ENCODE measurements around the gene FPR1. TPM values are rescaled to one million over a fixed set of nuclear protein-coding genes. Genes with fewer than 3 reads are reported as not detected.

Gene FPR1
- total and polyA plus RNA-seq, 4 donors = 5.2 to 19.4 (median 9.4) TPM

DNA sequence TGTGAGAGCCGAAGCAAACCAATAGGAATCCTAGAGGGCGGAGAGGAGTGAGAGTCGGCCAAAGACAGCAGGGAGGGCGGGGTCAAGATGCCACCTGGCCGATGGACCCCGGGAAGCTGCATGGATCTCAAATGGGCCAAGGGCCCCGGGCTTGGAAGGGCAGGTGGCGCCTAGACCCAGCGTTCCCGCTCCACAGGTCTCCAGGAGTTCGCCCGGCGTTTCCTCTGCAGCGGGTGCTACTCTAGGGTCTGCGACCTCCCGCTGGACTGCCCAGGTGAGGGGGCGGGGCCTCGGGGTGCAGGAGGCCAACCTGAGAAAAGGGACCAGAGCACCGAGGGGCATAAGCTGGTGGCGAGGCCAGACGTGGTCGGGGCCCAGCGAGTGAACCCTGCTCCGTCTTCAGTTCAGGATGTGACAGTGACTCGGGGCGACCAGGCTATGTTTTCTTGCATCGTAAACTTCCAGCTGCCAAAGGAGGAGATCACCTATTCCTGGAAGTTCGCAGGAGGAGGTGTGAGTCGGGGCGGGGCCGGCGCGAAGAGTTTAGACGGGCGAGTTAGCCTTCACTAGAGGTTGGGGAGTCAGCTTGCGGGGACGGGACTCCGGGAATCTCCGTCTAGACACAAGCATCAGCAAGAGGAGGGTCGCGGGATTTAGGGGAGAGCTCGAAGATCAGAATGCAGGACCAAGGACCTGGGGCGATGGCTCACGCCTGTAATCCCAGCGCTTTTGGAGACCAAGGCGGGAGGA is 48.7 kb downstream of the FPR1 start:
- Histone ChIP-seq H3K9me3 (ENCODE audit: control insufficient read depth, insufficient read depth, low read length) (no peaks in the 10 kb centered on the region), H3K4me3 (ENCODE audit: low read depth, low read length) (peak overlapping the region; percentile 49), H3K27me3 (ENCODE audit: control insufficient read depth, insufficient read depth, low read length) (no peaks in the 10 kb centered on the region), H3K4me1 (ENCODE audit: control insufficient read depth, insufficient read depth, low read length) (peaks cover 31% of the 10 kb centered on the region), H3K27ac (ENCODE audit: low read depth, low read length) (peak overlapping the region; percentile 84), H3K36me3 (ENCODE audit: control insufficient read depth, insufficient read depth, low read length) (peaks cover 52% of the 10 kb centered on the region)
- WGBS (ENCODE audit: insufficient coverage) = 39% methylated on average over 46 of the region's 46 CpGs
- DNase-seq (ENCODE audit: low read depth in 4 of 6, low spot score in 6 of 6) = peak in 1 of 6 donors; percentile 8

DNA sequence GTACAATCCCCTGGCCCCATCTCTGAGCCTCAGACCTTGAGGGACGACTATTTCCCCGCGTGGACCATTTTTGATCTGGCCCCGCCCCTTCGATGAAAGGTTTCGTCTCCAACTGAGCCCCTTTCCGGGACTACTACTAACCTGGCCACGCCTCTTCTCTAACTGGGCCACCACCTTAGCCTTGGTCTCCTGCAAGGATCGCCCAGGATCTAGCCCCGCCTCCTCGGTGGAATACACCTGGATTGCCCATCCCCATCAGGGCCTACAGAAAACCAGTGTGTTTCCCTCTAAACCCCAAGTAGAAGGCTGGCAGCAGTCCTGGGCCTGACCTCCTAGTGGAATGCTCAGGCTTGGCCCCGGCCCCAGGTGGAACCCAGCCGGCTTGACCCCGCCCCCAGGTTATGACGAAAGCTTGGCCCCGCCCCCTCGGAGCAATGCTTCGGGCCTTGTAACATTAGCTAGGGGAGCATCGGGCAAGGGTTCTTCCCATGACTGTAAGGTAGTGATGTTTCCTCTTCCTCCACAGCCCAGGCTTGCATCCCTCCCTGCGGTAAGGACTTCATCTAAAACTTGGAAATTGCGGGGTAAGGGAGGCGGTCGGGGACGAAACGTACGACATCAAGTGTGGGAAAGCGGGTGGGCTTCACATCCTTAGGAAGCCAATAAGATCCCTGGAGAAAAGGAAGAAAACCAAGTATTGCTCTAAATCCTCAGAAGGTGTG is 49.4 kb downstream of the FPR1 start:
- peak in 2 of 6 donors; percentile 59 to 60 for DNase-seq (ENCODE audit: low read depth in 4 of 6, low spot score in 6 of 6)
- peak overlapping the region; percentile 52 for H3K27ac ChIP-seq (ENCODE audit: low read depth, low read length)
- WGBS (ENCODE audit: insufficient coverage) = 32% methylated on average over 24 of the region's 27 CpGs
- H3K4me1 ChIP-seq (ENCODE audit: control insufficient read depth, insufficient read depth, low read length) = peaks cover 31% of the 10 kb centered on the region
- H3K4me3 ChIP-seq (ENCODE audit: low read depth, low read length) = no peak overlapping the region
- H3K9me3 ChIP-seq (ENCODE audit: control insufficient read depth, insufficient read depth, low read length) = no peaks in the 10 kb centered on the region
- peaks cover 51% of the 10 kb centered on the region for H3K36me3 ChIP-seq (ENCODE audit: control insufficient read depth, insufficient read depth, low read length)
- H3K27me3 ChIP-seq (ENCODE audit: control insufficient read depth, insufficient read depth, low read length) = no peaks in the 10 kb centered on the region

DNA sequence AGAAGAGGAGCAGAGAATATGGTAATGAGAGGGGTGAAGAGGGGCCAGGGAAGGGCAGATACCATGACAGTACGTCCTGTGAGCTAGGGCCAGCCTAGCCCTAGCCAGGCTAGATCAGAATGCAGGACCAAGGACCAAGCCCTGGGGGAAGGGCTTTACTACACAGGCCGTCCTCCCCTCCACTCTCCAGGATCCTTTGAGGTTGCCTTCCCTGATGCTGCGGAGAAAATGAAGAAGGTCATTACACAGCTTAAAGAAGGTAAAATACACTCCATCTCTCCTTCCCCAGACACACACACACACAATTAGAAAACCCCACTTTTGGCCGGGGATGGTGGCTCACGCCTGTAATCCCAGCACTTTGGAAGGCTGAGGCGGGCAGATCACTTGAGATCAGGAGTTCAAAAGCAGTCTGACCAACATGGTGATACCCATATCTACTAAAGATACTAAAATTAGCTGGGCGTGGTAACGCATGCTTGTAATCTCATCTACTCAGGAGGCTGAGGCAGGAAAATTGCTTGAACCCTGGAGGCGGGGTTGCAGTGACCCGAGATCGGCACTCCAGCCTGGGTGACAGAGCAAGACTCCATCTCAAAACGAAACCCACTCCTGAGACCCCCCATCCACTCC is 50.1 kb downstream of the FPR1 start:
- H3K9me3 ChIP-seq (ENCODE audit: control insufficient read depth, insufficient read depth, low read length) = no peaks in the 10 kb centered on the region
- 72% methylated on average over 12 of the region's 12 CpGs for WGBS (ENCODE audit: insufficient coverage)
- no peak overlapping the region for H3K4me3 ChIP-seq (ENCODE audit: low read depth, low read length)
- H3K4me1 ChIP-seq (ENCODE audit: control insufficient read depth, insufficient read depth, low read length) = peaks cover 31% of the 10 kb centered on the region
- H3K27me3 ChIP-seq (ENCODE audit: control insufficient read depth, insufficient read depth, low read length) = no peaks in the 10 kb centered on the region
- peaks cover 56% of the 10 kb centered on the region for H3K36me3 ChIP-seq (ENCODE audit: control insufficient read depth, insufficient read depth, low read length)
- DNase-seq (ENCODE audit: low read depth in 4 of 6, low spot score in 6 of 6) = no peak
- H3K27ac ChIP-seq (ENCODE audit: low read depth, low read length) = no peak overlapping the region

DNA sequence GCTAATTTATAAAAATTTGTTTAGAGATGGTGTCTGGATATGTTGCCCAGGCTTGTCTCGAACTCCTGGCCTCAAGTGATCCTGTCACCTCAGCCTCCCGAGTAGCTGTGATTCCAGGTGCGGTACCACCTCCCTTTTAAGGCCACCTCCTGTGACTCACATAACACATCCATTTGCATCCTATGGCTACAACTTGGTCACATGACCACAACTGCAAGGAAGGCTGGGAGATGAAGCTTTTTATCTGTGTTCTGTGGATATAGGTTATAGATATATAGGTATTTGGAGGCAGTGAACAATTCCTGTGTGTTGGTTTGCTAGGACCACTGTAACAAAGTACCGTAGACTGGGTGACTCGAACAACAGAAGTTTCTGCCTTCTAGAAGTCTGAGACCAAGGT is 52.5 kb downstream of the FPR1 start:
- peaks cover 22% of the 10 kb centered on the region for H3K4me1 ChIP-seq (ENCODE audit: control insufficient read depth, insufficient read depth, low read length)
- no peak overlapping the region for H3K4me3 ChIP-seq (ENCODE audit: low read depth, low read length)
- peaks cover 54% of the 10 kb centered on the region for H3K36me3 ChIP-seq (ENCODE audit: control insufficient read depth, insufficient read depth, low read length)
- no peak for DNase-seq (ENCODE audit: low read depth in 4 of 6, low spot score in 6 of 6)
- no peaks in the 10 kb centered on the region for H3K9me3 ChIP-seq (ENCODE audit: control insufficient read depth, insufficient read depth, low read length)
- H3K27me3 ChIP-seq (ENCODE audit: control insufficient read depth, insufficient read depth, low read length) = no peaks in the 10 kb centered on the region
- 90% methylated on average over 2 of the region's 5 CpGs for WGBS (ENCODE audit: insufficient coverage)
- no peak overlapping the region for H3K27ac ChIP-seq (ENCODE audit: low read depth, low read length)

DNA sequence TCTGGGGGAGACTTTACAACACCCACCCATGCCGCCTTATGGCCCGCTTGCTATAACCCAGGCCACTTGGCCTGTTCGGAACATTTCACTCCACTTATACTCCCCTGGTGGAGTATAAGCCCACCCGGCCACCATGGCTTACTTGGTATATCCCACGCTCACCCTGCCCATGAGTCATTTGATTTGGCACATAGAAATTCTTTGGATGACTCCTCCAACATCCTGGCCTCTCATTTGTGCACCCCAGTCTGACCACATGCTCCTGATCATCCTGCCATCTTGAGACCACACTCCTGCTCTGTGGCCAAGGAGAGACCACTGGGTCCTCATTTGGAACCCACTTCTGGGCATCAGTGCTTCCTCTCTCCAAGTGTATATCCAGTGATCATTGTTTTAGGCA is 53.4 kb downstream of the FPR1 start:
- Histone ChIP-seq H3K4me3 (ENCODE audit: low read depth, low read length) (no peak overlapping the region), H3K36me3 (ENCODE audit: control insufficient read depth, insufficient read depth, low read length) (peaks cover 62% of the 10 kb centered on the region), H3K27me3 (ENCODE audit: control insufficient read depth, insufficient read depth, low read length) (no peaks in the 10 kb centered on the region), H3K9me3 (ENCODE audit: control insufficient read depth, insufficient read depth, low read length) (no peaks in the 10 kb centered on the region), H3K27ac (ENCODE audit: low read depth, low read length) (no peak overlapping the region), H3K4me1 (ENCODE audit: control insufficient read depth, insufficient read depth, low read length) (peaks cover 19% of the 10 kb centered on the region)
- no peak for DNase-seq (ENCODE audit: low read depth in 4 of 6, low spot score in 6 of 6)
- 98% methylated on average over 5 of the region's 5 CpGs for WGBS (ENCODE audit: insufficient coverage)

DNA sequence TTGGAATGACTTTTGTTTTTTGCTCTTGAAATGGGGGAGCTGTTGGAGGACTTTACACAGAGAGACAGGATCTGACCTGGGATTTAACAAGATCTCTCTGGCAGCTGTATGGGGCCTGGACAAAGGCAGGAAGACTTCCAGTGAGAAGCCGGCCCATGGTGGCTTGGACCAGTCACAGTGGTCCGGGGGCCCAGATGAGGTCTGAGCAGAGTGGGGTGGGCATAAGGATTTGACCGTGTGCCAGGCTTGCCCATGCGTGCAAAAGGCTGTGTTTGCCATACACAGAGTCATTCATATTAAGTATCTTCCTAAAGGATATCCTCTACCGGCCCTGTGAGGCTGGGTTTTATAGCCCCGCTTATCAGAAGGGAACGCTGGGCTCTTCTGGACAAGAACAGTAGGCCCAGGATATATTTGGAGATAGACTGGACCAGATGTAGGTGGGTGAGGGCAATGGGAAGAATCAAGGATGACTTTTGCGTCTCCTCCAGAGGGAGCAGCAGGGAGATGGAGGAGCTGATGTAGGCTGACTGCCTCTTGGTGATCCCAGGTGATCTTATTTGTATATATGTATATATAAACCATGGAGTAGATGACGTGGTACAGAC is 54.4 kb downstream of the FPR1 start:
- peaks cover 19% of the 10 kb centered on the region for H3K4me1 ChIP-seq (ENCODE audit: control insufficient read depth, insufficient read depth, low read length)
- 94% methylated on average over 5 of the region's 9 CpGs for WGBS (ENCODE audit: insufficient coverage)
- H3K36me3 ChIP-seq (ENCODE audit: control insufficient read depth, insufficient read depth, low read length) = peaks cover 65% of the 10 kb centered on the region

DNA sequence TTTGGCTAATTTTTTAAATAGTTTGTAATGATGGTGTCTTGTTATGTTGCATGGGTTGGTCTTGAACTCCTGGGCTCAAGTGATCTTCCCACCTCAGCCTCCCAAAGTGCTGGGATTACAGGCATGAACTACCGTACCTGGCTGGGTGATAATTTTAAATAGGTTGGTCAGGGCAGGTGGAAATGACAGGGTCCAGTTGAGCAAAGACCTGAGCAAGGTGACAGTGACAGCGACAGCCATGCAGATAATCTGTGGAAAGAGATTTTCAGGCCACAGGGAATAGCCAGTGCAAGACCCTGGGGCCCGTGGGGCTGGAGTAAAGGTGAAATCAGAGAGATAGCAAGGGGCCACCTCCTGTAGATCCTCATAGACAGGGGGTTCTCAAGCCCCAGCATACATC is 55.1 kb downstream of the FPR1 start:
- no peak overlapping the region for H3K27ac ChIP-seq (ENCODE audit: low read depth, low read length)
- H3K9me3 ChIP-seq (ENCODE audit: control insufficient read depth, insufficient read depth, low read length) = no peaks in the 10 kb centered on the region
- WGBS (ENCODE audit: insufficient coverage) = 100% methylated on average over 2 of the region's 3 CpGs
- DNase-seq (ENCODE audit: low read depth in 4 of 6, low spot score in 6 of 6) = no peak
- H3K4me1 ChIP-seq (ENCODE audit: control insufficient read depth, insufficient read depth, low read length) = peaks cover 22% of the 10 kb centered on the region
- H3K27me3 ChIP-seq (ENCODE audit: control insufficient read depth, insufficient read depth, low read length) = no peaks in the 10 kb centered on the region
- no peak overlapping the region for H3K4me3 ChIP-seq (ENCODE audit: low read depth, low read length)
- peaks cover 64% of the 10 kb centered on the region for H3K36me3 ChIP-seq (ENCODE audit: control insufficient read depth, insufficient read depth, low read length)

More for the DNA sequence above, 54.4 kb downstream of the FPR1 start:
- H3K27ac ChIP-seq (ENCODE audit: low read depth, low read length) = no peak overlapping the region
- no peaks in the 10 kb centered on the region for H3K27me3 ChIP-seq (ENCODE audit: control insufficient read depth, insufficient read depth, low read length)
- H3K4me3 ChIP-seq (ENCODE audit: low read depth, low read length) = no peak overlapping the region
- no peak for DNase-seq (ENCODE audit: low read depth in 4 of 6, low spot score in 6 of 6)
- no peaks in the 10 kb centered on the region for H3K9me3 ChIP-seq (ENCODE audit: control insufficient read depth, insufficient read depth, low read length)

Other genes with a start within 250 kb of the FPR1 start
- under 1 TPM in 1 of 2 donors, not detected in 1; 0.11 TPM for gene SIGLEC6, start 220.2 kb downstream of the FPR1 start, total RNA-seq
- not detected for gene SIGLEC6, start 220.2 kb downstream of the FPR1 start, polyA plus RNA-seq (ENCODE audit: insufficient read length in 2 of 2)
- 10 to 100 TPM in 1 of 2 donors, 1 to 10 TPM in 1; 8.5 to 12.4 TPM for gene ZNF175, start 180.6 kb downstream of the FPR1 start, total RNA-seq
- 10 to 100 TPM; 12.4 to 17.8 TPM for gene ZNF175, start 180.6 kb downstream of the FPR1 start, polyA plus RNA-seq (ENCODE audit: insufficient read length in 2 of 2)
- gene SIGLEC5, start 121.5 kb downstream of the FPR1 start, total RNA-seq = 1 to 10 TPM in 1 of 2 donors, under 1 TPM in 1; 0.44 to 1.6 TPM
- under 1 TPM in 1 of 2 donors, not detected in 1; 0.22 TPM for gene SIGLEC5, start 121.5 kb downstream of the FPR1 start, polyA plus RNA-seq (ENCODE audit: insufficient read length in 2 of 2)
- 1 to 10 TPM; 1.0 to 1.1 TPM for gene SIGLEC14, start 105.1 kb downstream of the FPR1 start, total RNA-seq
- gene SIGLEC14, start 105.1 kb downstream of the FPR1 start, polyA plus RNA-seq (ENCODE audit: insufficient read length in 2 of 2) = 1 to 10 TPM; 3.0 to 3.5 TPM
- 10 to 100 TPM in 1 of 2 donors, 1 to 10 TPM in 1; 2.6 to 18.0 TPM for gene SPACA6, start 58.5 kb downstream of the FPR1 start, total RNA-seq
- gene SPACA6, start 58.5 kb downstream of the FPR1 start, polyA plus RNA-seq (ENCODE audit: insufficient read length in 2 of 2) = 10 to 100 TPM; 11.4 to 23.2 TPM
- gene HAS1, start 27.9 kb downstream of the FPR1 start, total RNA-seq = 1 to 10 TPM in 1 of 2 donors, under 1 TPM in 1; 0.61 to 1.6 TPM
- gene HAS1, start 27.9 kb downstream of the FPR1 start, polyA plus RNA-seq (ENCODE audit: insufficient read length in 2 of 2) = 1 to 10 TPM; 3.0 to 4.3 TPM
- 1 to 10 TPM in 1 of 2 donors, under 1 TPM in 1; 0.33 to 5.6 TPM for gene FPR2, start 9.3 kb upstream of the FPR1 start, total RNA-seq
- gene FPR2, start 9.3 kb upstream of the FPR1 start, polyA plus RNA-seq (ENCODE audit: insufficient read length in 2 of 2) = not detected
- 1 to 10 TPM in 1 of 2 donors, under 1 TPM in 1; 0.17 to 2.6 TPM for gene FPR3, start 43.3 kb upstream of the FPR1 start, total RNA-seq
- under 1 TPM in 1 of 2 donors, not detected in 1; 0.09 TPM for gene FPR3, start 43.3 kb upstream of the FPR1 start, polyA plus RNA-seq (ENCODE audit: insufficient read length in 2 of 2)
- 10 to 100 TPM; 31.0 to 46.1 TPM for gene ZNF577, start 136.1 kb upstream of the FPR1 start, total RNA-seq
- gene ZNF577, start 136.1 kb upstream of the FPR1 start, polyA plus RNA-seq (ENCODE audit: insufficient read length in 2 of 2) = 10 to 100 TPM; 32.8 to 46.2 TPM
- 10 to 100 TPM; 32.9 to 34.9 TPM for gene ZNF649, start 153.1 kb upstream of the FPR1 start, total RNA-seq
- 10 to 100 TPM; 28.4 to 36.4 TPM for gene ZNF649, start 153.1 kb upstream of the FPR1 start, polyA plus RNA-seq (ENCODE audit: insufficient read length in 2 of 2)
- 10 to 100 TPM; 10.5 to 12.2 TPM for gene ZNF613, start 175.6 kb upstream of the FPR1 start, total RNA-seq
- gene ZNF613, start 175.6 kb upstream of the FPR1 start, polyA plus RNA-seq (ENCODE audit: insufficient read length in 2 of 2) = 1 to 10 TPM; 9.5 to 9.8 TPM
- 10 to 100 TPM; 15.2 to 15.9 TPM for gene ZNF350, start 235.0 kb upstream of the FPR1 start, total RNA-seq
- 10 to 100 TPM; 15.8 to 16.6 TPM for gene ZNF350, start 235.0 kb upstream of the FPR1 start, polyA plus RNA-seq (ENCODE audit: insufficient read length in 2 of 2)